H9 (cell line): Measurements from ENCODE around the gene GFER. TPM values are rescaled to one million over a fixed set of nuclear protein-coding genes. Genes with fewer than 3 reads are reported as not detected.

ENCODE experiments used
- DNase-seq: peaks from one replicate; pipeline ENCODE4 v3.0.0-alpha.2; 2017
- H2AFZ ChIP-seq: one replicate; pipeline ENCODE4 v1.6.1; 2013; ENCODE audit warnings: mild to moderate bottlenecking, low read length, control low read depth, moderate library complexity
- H2AK5ac ChIP-seq: 2 replicates; pipeline ENCODE4 v1.6.1; 2013; ENCODE audit warnings: low read length, control low read depth, mixed read lengths; ENCODE audit not compliant: insufficient read length
- H2BK120ac ChIP-seq: one replicate; pipeline ENCODE4 v1.6.1; 2013; ENCODE audit warnings: low read depth, mild to moderate bottlenecking, low read length, control low read depth, inconsistent platforms; ENCODE audit not compliant: poor library complexity, severe bottlenecking
- H2BK12ac ChIP-seq: 2 replicates; pipeline ENCODE4 v1.6.1; 2013; ENCODE audit warnings: low read length, control low read depth, mixed read lengths, low read depth; ENCODE audit not compliant: insufficient read length
- H2BK15ac ChIP-seq: 2 replicates; pipeline ENCODE4 v1.6.1; 2013; ENCODE audit warnings: low read depth, low read length, control low read depth
- H2BK20ac ChIP-seq: one replicate; pipeline ENCODE4 v1.6.1; 2013; ENCODE audit warnings: low read depth, mild to moderate bottlenecking, low read length, control low read depth, inconsistent platforms; ENCODE audit not compliant: poor library complexity, severe bottlenecking
- H2BK5ac ChIP-seq: 2 replicates; pipeline ENCODE4 v1.6.1; 2013; ENCODE audit warnings: low read length, control low read depth, mixed read lengths; ENCODE audit not compliant: insufficient read length
- H3K14ac ChIP-seq: 2 replicates; pipeline ENCODE4 v1.6.1; 2013; ENCODE audit warnings: low read length, control low read depth; ENCODE audit not compliant: insufficient read depth
- H3K18ac ChIP-seq: 2 replicates; pipeline ENCODE4 v1.6.1; 2013; ENCODE audit warnings: low read depth, mild to moderate bottlenecking, mixed read lengths, low read length, control low read depth; ENCODE audit not compliant: insufficient read length
- H3K23ac ChIP-seq: 2 replicates; pipeline ENCODE4 v1.6.1; 2013; ENCODE audit warnings: low read length, control low read depth, mixed read lengths, low read depth; ENCODE audit not compliant: insufficient read length
- H3K23me2 ChIP-seq: 2 replicates; pipeline ENCODE4 v1.6.1; 2013; ENCODE audit warnings: low read depth, mild to moderate bottlenecking, mixed read lengths, low read length, control low read depth; ENCODE audit not compliant: insufficient read length, poor library complexity, severe bottlenecking
- H3K27ac ChIP-seq: 2 replicates; pipeline ENCODE4 v1.5.1; 2013; ENCODE audit warnings: low read length, control low read depth, mixed read lengths, low read depth; ENCODE audit not compliant: insufficient read length
- H3K27me3 ChIP-seq: 2 replicates; pipeline ENCODE4 v1.6.1; 2013; ENCODE audit warnings: low read length, control low read depth, inconsistent platforms; ENCODE audit not compliant: insufficient read depth
- H3K4ac ChIP-seq: 2 replicates; pipeline ENCODE4 v1.6.1; 2013; ENCODE audit warnings: low read depth, mild to moderate bottlenecking, control low read depth, inconsistent platforms, low read length, moderate library complexity
- H3K4me1 ChIP-seq: 2 replicates; pipeline ENCODE4 v1.6.1; 2013; ENCODE audit warnings: low read length, control low read depth, inconsistent platforms; ENCODE audit not compliant: insufficient read depth
- H3K4me2 ChIP-seq: 2 replicates; pipeline ENCODE4 v1.6.1; 2013; ENCODE audit warnings: low read length, control low read depth, mixed read lengths; ENCODE audit not compliant: insufficient read length, insufficient read depth
- H3K56ac ChIP-seq: 2 replicates; pipeline ENCODE4 v1.6.1; 2013; ENCODE audit warnings: low read depth, mild to moderate bottlenecking, mixed read lengths, low read length, control low read depth; ENCODE audit not compliant: insufficient read length
- H3K79me1 ChIP-seq: 2 replicates; pipeline ENCODE4 v1.6.1; 2013; ENCODE audit warnings: low read depth, mild to moderate bottlenecking, moderate library complexity, low read length, control low read depth, inconsistent platforms; ENCODE audit not compliant: insufficient read depth, poor library complexity, severe bottlenecking
- H3K79me2 ChIP-seq: 2 replicates; pipeline ENCODE4 v1.6.1; 2013; ENCODE audit warnings: low read length, control low read depth, inconsistent platforms; ENCODE audit not compliant: insufficient read depth
- H3K9ac ChIP-seq: 2 replicates; pipeline ENCODE4 v1.6.1; 2013; ENCODE audit warnings: low read length, control low read depth, mixed read lengths; ENCODE audit not compliant: insufficient read length; ENCODE audit errors: extremely low read depth
- H3K9me3 ChIP-seq: one replicate; pipeline ENCODE4 v1.6.1; 2013; ENCODE audit warnings: low read depth, low read length, inconsistent platforms; ENCODE audit not compliant: control insufficient read depth
- H3T11ph ChIP-seq: one replicate; pipeline ENCODE4 v1.6.1; 2013; ENCODE audit warnings: mild to moderate bottlenecking, low read length, control low read depth, inconsistent platforms
- H4K20me1 ChIP-seq: one replicate; pipeline ENCODE4 v1.6.1; 2013; ENCODE audit not compliant: control insufficient read depth, insufficient read length, insufficient read depth
- H4K5ac ChIP-seq: 2 replicates; pipeline ENCODE4 v1.6.1; 2013; ENCODE audit warnings: low read depth, mild to moderate bottlenecking, mixed read lengths, low read length, control low read depth; ENCODE audit not compliant: insufficient read length
- H4K8ac ChIP-seq: replicated peaks from 2 replicates; pipeline ENCODE4 v1.6.1; 2013; ENCODE audit warnings: low read length, control low read depth, mixed read lengths, low read depth; ENCODE audit not compliant: insufficient read length
- H4K91ac ChIP-seq: 2 replicates; pipeline ENCODE4 v1.6.1; 2013; ENCODE audit warnings: low read depth, mild to moderate bottlenecking, moderate library complexity, mixed read lengths, low read length, control low read depth; ENCODE audit not compliant: insufficient read length
- H3K27ac Mint-ChIP-seq, 3 experiments: 2 replicates in 2 of 3; 3 replicates in 1 of 3; pipeline ENCODE4 v1.8.0; 2020 to 2021; ENCODE audit warnings: mixed read lengths in 3 of 3, mild to moderate bottlenecking in 1 of 3, moderate library complexity in 1 of 3
- H3K27me3 Mint-ChIP-seq: 2 replicates; pipeline ENCODE4 v1.8.0; 2021; ENCODE audit warnings: low read depth, mild to moderate bottlenecking, moderate library complexity, mixed read lengths
- H3K36me3 Mint-ChIP-seq, 3 experiments: 2 replicates in 2 of 3; 3 replicates in 1 of 3; pipeline ENCODE4 v1.8.0; 2020 to 2021; ENCODE audit warnings: low read depth in 3 of 3, mixed read lengths in 3 of 3; ENCODE audit not compliant: insufficient read depth in 1 of 3
- H3K4me1 Mint-ChIP-seq, 2 experiments: 2 replicates each; pipeline ENCODE4 v1.8.0; 2020; ENCODE audit warnings: mixed read lengths in 2 of 2
- H3K4me3 Mint-ChIP-seq, 2 experiments: 2 replicates in 1 of 2; 3 replicates in 1 of 2; pipeline ENCODE4 v1.8.0; 2020 to 2021; ENCODE audit warnings: mild to moderate bottlenecking in 2 of 2, mixed read lengths in 2 of 2, moderate library complexity in 1 of 2
- H3K9me3 Mint-ChIP-seq, 2 experiments: 2 replicates in 1 of 2; 3 replicates in 1 of 2; pipeline ENCODE4 v1.8.0; 2020; ENCODE audit warnings: mild to moderate bottlenecking in 2 of 2, mixed read lengths in 2 of 2, moderate library complexity in 1 of 2
- WGBS: extraction: QIAGEN DNeasy Blood & Tissue Kit; methylation state at CpG from one replicate; pipeline ENCODE4 v1.1.7; 2013; ENCODE audit warnings: missing lambda C conversion rate, low lambda C conversion rate, mixed read lengths; ENCODE audit not compliant: insufficient read length; ENCODE audit errors: extremely low coverage; 5-methylcytosine and 5-hydroxymethylcytosine counted together
- total RNA-seq: library from RNA; stranded (reverse); gene quantifications from 2 replicates; pipeline ENCODE4 v1.2.1, GENCODE V29; 2021
- TF ChIP-seq, protein P1 (sequence below): fragments of 200-600 bp; sonication (generic); conservative IDR thresholded peaks from 3 replicates; pipeline ENCODE4 v1.8.0; 2021; ENCODE audit warnings: antibody characterized with exemption, mild to moderate bottlenecking

Gene GFER
- total RNA-seq, 1 experiment from 2014 or later = 49.1 TPM

DNA sequence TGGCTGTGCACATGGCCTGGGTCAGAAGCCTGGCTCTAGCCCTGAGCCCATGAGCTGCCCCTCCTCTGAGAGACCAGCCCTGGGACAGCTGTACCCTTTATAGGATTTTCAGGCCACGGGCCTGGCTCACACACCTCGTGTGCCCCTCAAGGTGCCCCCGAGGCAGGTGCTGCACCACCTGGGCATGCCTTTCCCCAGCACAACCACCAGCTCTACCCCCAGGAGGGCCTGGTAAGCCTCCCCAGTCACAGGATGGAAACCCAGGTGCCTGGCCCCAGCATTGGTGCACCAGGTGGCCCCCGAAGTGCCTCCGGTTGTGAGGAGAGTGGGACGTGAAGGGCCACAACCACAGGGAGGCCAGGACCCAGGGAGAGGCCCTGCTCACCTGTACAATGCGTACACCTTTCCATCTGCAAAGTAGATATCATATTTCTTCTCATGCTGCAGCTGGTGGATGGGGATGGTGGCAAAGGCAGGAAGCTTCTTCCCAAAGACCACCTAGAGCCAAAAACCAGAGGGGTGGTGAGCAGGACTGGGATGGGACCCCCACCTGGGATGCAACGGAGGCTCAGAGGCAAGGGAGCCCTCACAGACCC is 19.3 kb downstream of the GFER start:
- Histone ChIP-seq H4K91ac (no peak overlapping the region), H4K20me1 (no peaks in the 10 kb centered on the region), H2BK15ac (no peak overlapping the region), H4K8ac (no peak overlapping the region), H3K4ac (no peak overlapping the region), H2BK5ac (no peak overlapping the region), H2BK20ac (no peak overlapping the region), H2BK120ac (no peak overlapping the region), H3K23me2 (no peaks in the 10 kb centered on the region), H3K4me1 (peaks cover 2% of the 10 kb centered on the region; the same call in 1 of the 2 replicates), H3T11ph (no peak overlapping the region), H3K9ac (no peak overlapping the region), H2BK12ac (no peak overlapping the region), H2AK5ac (no peak overlapping the region), H3K18ac (no peak overlapping the region), H3K14ac (no peak overlapping the region), H3K56ac (no peak overlapping the region), H3K79me2 (peaks cover 20% of the 10 kb centered on the region; the same call in 1 of the 2 replicates), H3K79me1 (peaks cover 24% of the 10 kb centered on the region), H3K27me3 (no peaks in the 10 kb centered on the region), H3K23ac (no peak overlapping the region), H3K9me3 (no peaks in the 10 kb centered on the region), H3K27ac (no peak overlapping the region), H4K5ac (no peak overlapping the region), H2AFZ (no peak overlapping the region), H3K4me2 (no peak overlapping the region)
- H3K36me3 Mint-ChIP-seq = peaks cover 16 to 43% (median 41%) of the 10 kb centered on the region in 3 experiments
- TF ChIP-seq, protein P1, sequence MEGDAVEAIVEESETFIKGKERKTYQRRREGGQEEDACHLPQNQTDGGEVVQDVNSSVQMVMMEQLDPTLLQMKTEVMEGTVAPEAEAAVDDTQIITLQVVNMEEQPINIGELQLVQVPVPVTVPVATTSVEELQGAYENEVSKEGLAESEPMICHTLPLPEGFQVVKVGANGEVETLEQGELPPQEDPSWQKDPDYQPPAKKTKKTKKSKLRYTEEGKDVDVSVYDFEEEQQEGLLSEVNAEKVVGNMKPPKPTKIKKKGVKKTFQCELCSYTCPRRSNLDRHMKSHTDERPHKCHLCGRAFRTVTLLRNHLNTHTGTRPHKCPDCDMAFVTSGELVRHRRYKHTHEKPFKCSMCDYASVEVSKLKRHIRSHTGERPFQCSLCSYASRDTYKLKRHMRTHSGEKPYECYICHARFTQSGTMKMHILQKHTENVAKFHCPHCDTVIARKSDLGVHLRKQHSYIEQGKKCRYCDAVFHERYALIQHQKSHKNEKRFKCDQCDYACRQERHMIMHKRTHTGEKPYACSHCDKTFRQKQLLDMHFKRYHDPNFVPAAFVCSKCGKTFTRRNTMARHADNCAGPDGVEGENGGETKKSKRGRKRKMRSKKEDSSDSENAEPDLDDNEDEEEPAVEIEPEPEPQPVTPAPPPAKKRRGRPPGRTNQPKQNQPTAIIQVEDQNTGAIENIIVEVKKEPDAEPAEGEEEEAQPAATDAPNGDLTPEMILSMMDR = no peak
- no peak overlapping the region for H3K4me3 Mint-ChIP-seq
- H3K4me1 Mint-ChIP-seq = peaks cover 13 to 25% of the 10 kb centered on the region in 2 experiments
- WGBS = no CpG with 5 or more reads among the region's 8 CpGs
- no peak for DNase-seq
- H3K9me3 Mint-ChIP-seq = no peaks in the 10 kb centered on the region; a peak in 1 of 5 replicates
- no peak overlapping the region for H3K27ac Mint-ChIP-seq
- no peaks in the 10 kb centered on the region for H3K27me3 Mint-ChIP-seq
